GM23248 (cell line): ENCODE data around the gene HPN. TPM values are rescaled to one million over a fixed set of nuclear protein-coding genes. Genes with fewer than 3 reads are reported as not detected.
"Not testable (repeated sequence)": the region's sequence is repeated elsewhere in the genome, so short reads cannot be mapped to it uniquely, and the experiment has no call there.

Source experiments
- DNase-seq: peaks from one replicate; pipeline ENCODE4 v3.0.0-alpha.2; 2015
- H2AFZ ChIP-seq: fragments of 200-600 bp; sonication (generic); 2 replicates; pipeline ENCODE4 v1.6.1; 2016; ENCODE audit warnings: antibody characterized with exemption
- H3F3A ChIP-seq: fragments of 200-600 bp; sonication (generic); 2 replicates; pipeline ENCODE4 v1.6.1; 2016; ENCODE audit warnings: mild to moderate bottlenecking, antibody characterized with exemption, mixed run types; ENCODE audit not compliant: insufficient read depth
- H3K27ac ChIP-seq: fragments of 200-600 bp; sonication (generic); 2 replicates; pipeline ENCODE4 v1.5.1; 2016; ENCODE audit warnings: mild to moderate bottlenecking
- H3K27me3 ChIP-seq: fragments of 200-600 bp; sonication (generic); replicated peaks from 2 replicates; pipeline ENCODE4 v1.6.1; 2016; ENCODE audit warnings: mild to moderate bottlenecking; ENCODE audit not compliant: insufficient read depth
- H3K36me3 ChIP-seq: fragments of 200-600 bp; sonication (generic); 2 replicates; pipeline ENCODE4 v1.6.1; 2016; ENCODE audit warnings: low read depth, mild to moderate bottlenecking
- H3K4me1 ChIP-seq: fragments of 200-600 bp; sonication (generic); 2 replicates; pipeline ENCODE4 v1.6.1; 2016; ENCODE audit warnings: mild to moderate bottlenecking; ENCODE audit not compliant: insufficient read depth
- H3K4me2 ChIP-seq: fragments of 200-600 bp; sonication (generic); one replicate; pipeline ENCODE4 v1.6.1; 2016; ENCODE audit warnings: mild to moderate bottlenecking; ENCODE audit not compliant: unreplicated experiment
- H3K4me3 ChIP-seq: fragments of 200-600 bp; sonication (generic); 2 replicates; pipeline ENCODE4 v1.5.1; 2016; ENCODE audit warnings: mild to moderate bottlenecking
- H3K79me2 ChIP-seq: fragments of 200-600 bp; sonication (generic); 2 replicates; pipeline ENCODE4 v1.6.1; 2016; ENCODE audit warnings: mild to moderate bottlenecking; ENCODE audit not compliant: insufficient read depth
- H3K9ac ChIP-seq: fragments of 200-600 bp; sonication (generic); 2 replicates; pipeline ENCODE4 v1.6.1; 2016; ENCODE audit warnings: mild to moderate bottlenecking
- H3K9me2 ChIP-seq: fragments of 200-600 bp; sonication (generic); 2 replicates; pipeline ENCODE4 v1.6.1; 2016; ENCODE audit warnings: mixed run types, mild to moderate bottlenecking, moderate library complexity; ENCODE audit not compliant: insufficient read depth
- H3K9me3 ChIP-seq: fragments of 200-600 bp; sonication (generic); one replicate; pipeline ENCODE4 v1.6.1; 2017; ENCODE audit warnings: low read depth
- H4K20me1 ChIP-seq: fragments of 200-600 bp; sonication (generic); 2 replicates; pipeline ENCODE4 v1.6.0; 2016; ENCODE audit not compliant: insufficient read depth
- EZH2 ChIP-seq: fragments of 200-600 bp; sonication (generic); IDR thresholded peaks from 2 replicates; pipeline ENCODE4 v1.6.1; 2018; ENCODE audit warnings: antibody characterized with exemption, mild to moderate bottlenecking; ENCODE audit not compliant: insufficient read depth, poor library complexity, severe bottlenecking
- EZH2phosphoT487 ChIP-seq: fragments of 200-600 bp; sonication (generic); IDR thresholded peaks from 2 replicates; pipeline ENCODE4 v1.6.1; 2018; ENCODE audit warnings: antibody characterized with exemption, moderate library complexity, mild to moderate bottlenecking, low read depth; ENCODE audit not compliant: insufficient read depth
- WGBS, 2 experiments: methylation state at CpG; one replicate each; pipeline ENCODE4 v1.1.6; 2015 to 2017; ENCODE audit warnings: low lambda C conversion rate in 2 of 2, low coverage in 1 of 2; ENCODE audit errors: missing lambda C conversion rate in 2 of 2; 5-methylcytosine and 5-hydroxymethylcytosine counted together
- in situ Hi-C: fragments of 300-500 bp; cut with MboI; formaldehyde crosslinking; loops from 2 replicates; pipeline ENCODE4 v1.15.0; 2020
- polyA plus RNA-seq: library from polyadenylated mRNA; unstranded; fragments of >200 nt; fragmentation: Nextera tagmentation; extraction: Ambion mirVana; gene quantifications from 2 replicates; pipeline ENCODE4 v1.2.1, GENCODE V29; 2016
- total RNA-seq: library from RNA; depleted of rRNA; stranded (reverse); fragments of >200 nt; shearing (Covaris generic); gene quantifications from 2 replicates; pipeline ENCODE4 v1.2.3, GENCODE V29; 2014

HPN gene
- total and polyA plus RNA-seq, 2 experiments from 2014 or later = not detected

- 98% methylated on average over 5 of the region's 5 CpGs for WGBS, 2 experiments
- H3K27me3 ChIP-seq = no peaks in the 10 kb centered on the region
- no peak for DNase-seq
- no peaks in the 10 kb centered on the region for H3K9me3 ChIP-seq
- no peaks in the 10 kb centered on the region for H4K20me1 ChIP-seq
- H3K4me1 ChIP-seq = no peaks in the 10 kb centered on the region
- TF ChIP-seq EZH2 (no peak), EZH2phosphoT487 (no peak)
- no peak overlapping the region for H3K4me2 ChIP-seq
- in situ Hi-C loops = no loop called here
- H3K9ac ChIP-seq = no peak overlapping the region
- no peaks in the 10 kb centered on the region for H3K36me3 ChIP-seq
- H3K4me3 ChIP-seq = no peak overlapping the region
- no peaks in the 10 kb centered on the region for H3F3A ChIP-seq
- H3K79me2 ChIP-seq = peaks cover 62% of the 10 kb centered on the region
- H3K27ac ChIP-seq = no peak overlapping the region
- H2AFZ ChIP-seq = no peak overlapping the region
- H3K9me2 ChIP-seq = no peaks in the 10 kb centered on the region
These were observed 34.5 kb upstream of the HPN start for GRCh38 chr19:35006999-35007365.

GRCh38 chr19:35007427-35007826 lies 34.1 kb upstream of the HPN start:
- H3F3A ChIP-seq, H2AFZ ChIP-seq, H3K27ac ChIP-seq, H3K27me3 ChIP-seq, H3K4me2 ChIP-seq, in situ Hi-C loops, H3K4me3 ChIP-seq, DNase-seq, H3K9me2 ChIP-seq, H3K9ac ChIP-seq, H3K36me3 ChIP-seq, H3K9me3 ChIP-seq, H3K4me1 ChIP-seq, H4K20me1 ChIP-seq: not testable (repeated sequence)
- WGBS, 2 experiments = 86 to 90% methylated on average over 8 of the region's 8 CpGs
- peaks cover 57% of the 10 kb centered on the region for H3K79me2 ChIP-seq

GRCh38 chr19:35008891-35009341 lies 32.6 kb upstream of the HPN start:
- no peaks in the 10 kb centered on the region for H3K9me2 ChIP-seq
- H3K4me1 ChIP-seq = no peaks in the 10 kb centered on the region
- WGBS, 2 experiments = 90 to 91% methylated on average over 8 to 12 of the region's 12 CpGs
- in situ Hi-C loops = no loop called here
- no peaks in the 10 kb centered on the region for H3K36me3 ChIP-seq
- no peak overlapping the region for H3K4me3 ChIP-seq
- no peak overlapping the region for H3K27ac ChIP-seq
- no peaks in the 10 kb centered on the region for H3F3A ChIP-seq
- H3K27me3 ChIP-seq = no peaks in the 10 kb centered on the region
- TF ChIP-seq EZH2 (no peak), EZH2phosphoT487 (no peak)
- no peak for DNase-seq
- H3K79me2 ChIP-seq = peaks cover 42% of the 10 kb centered on the region
- no peak overlapping the region for H2AFZ ChIP-seq
- H3K4me2 ChIP-seq = no peak overlapping the region
- no peaks in the 10 kb centered on the region for H4K20me1 ChIP-seq
- no peaks in the 10 kb centered on the region for H3K9me3 ChIP-seq
- H3K9ac ChIP-seq = no peak overlapping the region

- Histone ChIP-seq H4K20me1 (no peaks in the 10 kb centered on the region), H3K36me3 (no peaks in the 10 kb centered on the region), H2AFZ (no peak overlapping the region), H3K4me3 (no peak overlapping the region), H3K9me2 (no peaks in the 10 kb centered on the region), H3K79me2 (peaks cover 34% of the 10 kb centered on the region), H3K27me3 (no peaks in the 10 kb centered on the region), H3K4me1 (no peaks in the 10 kb centered on the region), H3F3A (no peaks in the 10 kb centered on the region), H3K27ac (no peak overlapping the region), H3K9ac (no peak overlapping the region), H3K9me3 (no peaks in the 10 kb centered on the region), H3K4me2 (no peak overlapping the region)
- no peak for DNase-seq
- in situ Hi-C loops = no loop called here
- WGBS, 2 experiments = 93 to 94% methylated on average over 36 of the region's 36 CpGs
- TF ChIP-seq EZH2 (no peak), EZH2phosphoT487 (no peak)
These were observed 31.8 kb upstream of the HPN start for GRCh38 chr19:35009424-35010415.
